GM18951 (cell line): ENCODE results near the gene TEC.
"Not testable (repeated sequence)": the region's sequence is repeated elsewhere in the genome, so short reads cannot be mapped to it uniquely, and the experiment has no call there.

Source experiments
- POLR2A ChIP-seq: IDR thresholded peaks from 4 replicates; pipeline ENCODE4 v1.6.1; 2011; ENCODE audit warnings: mild to moderate bottlenecking; ENCODE audit not compliant: insufficient read length, insufficient read depth; ENCODE audit errors: extremely low read depth
- in situ Hi-C: fragments of 300-500 bp; cut with MboI; formaldehyde crosslinking; loops from one replicate; pipeline ENCODE4 v1.12.0; 2022; ENCODE audit warnings: low sequenced_read_pairs, mixed read lengths, inconsistent platforms; ENCODE audit not compliant: unreplicated experiment

Gene TEC

GRCh38 chr4:48169636-48170035 lies 100.0 kb downstream of the TEC start:
- in situ Hi-C loops, result no loop called here

GRCh38 chr4:48167538-48168263 lies 101.9 kb downstream of the TEC start:
- in situ Hi-C loops, result no loop called here
- no peak for TF ChIP-seq POLR2A

More at GRCh38 chr4:48169636-48170035, 100.0 kb downstream of the TEC start:
- TF ChIP-seq POLR2A, result no peak

- in situ Hi-C loops, result not testable (repeated sequence)
Observed at GRCh38 chr4:48164561-48164960, 105.1 kb downstream of the TEC start.

DNA sequence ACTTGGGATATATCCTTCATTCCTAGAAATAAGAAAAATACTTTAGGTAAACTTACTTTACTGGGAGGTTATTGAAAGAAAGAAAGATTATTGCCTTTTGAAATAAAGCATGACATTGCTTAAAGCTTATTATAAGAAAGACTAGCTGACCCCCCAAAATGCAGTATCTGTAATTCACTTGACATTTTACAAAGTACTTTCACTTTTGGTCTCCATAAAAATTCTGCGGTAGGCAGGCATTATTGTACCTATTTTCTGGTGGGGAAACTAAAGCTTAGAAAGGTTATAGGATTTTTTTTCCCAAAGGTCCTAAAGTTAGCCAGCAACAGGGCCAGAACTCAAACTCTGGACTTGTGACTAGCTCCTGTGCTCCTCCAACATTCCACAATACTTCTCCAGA lies 105.9 kb downstream of the TEC start:
- TF ChIP-seq POLR2A, result no peak
- in situ Hi-C loops, result no loop called here

- TF ChIP-seq POLR2A, result no peak
- in situ Hi-C loops, result no loop called here
Observed at GRCh38 chr4:48162162-48162561, 107.5 kb downstream of the TEC start.

DNA sequence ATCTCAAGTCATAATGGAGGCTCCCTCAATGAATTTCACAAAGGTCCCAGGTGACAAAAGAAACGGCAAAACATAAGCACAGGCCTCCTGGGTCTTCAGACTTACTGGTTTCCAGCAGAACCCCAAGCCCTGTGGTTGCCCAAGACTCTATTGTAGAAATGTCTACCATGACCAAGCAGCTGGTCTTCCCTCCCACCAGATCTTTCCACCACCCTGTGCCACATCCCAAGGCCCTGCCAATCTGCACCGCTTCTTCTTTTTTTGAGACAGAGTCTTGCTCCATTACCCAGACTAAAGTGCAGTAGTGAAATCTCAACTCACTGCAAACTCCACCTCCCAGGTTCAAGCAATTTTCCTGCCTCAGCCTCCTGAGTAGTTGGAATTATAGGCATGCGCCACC lies 112.4 kb downstream of the TEC start:
- no peak for TF ChIP-seq POLR2A
- in situ Hi-C loops, result no loop called here

- TF ChIP-seq POLR2A, result no peak
- in situ Hi-C loops, result no loop called here
Observed at GRCh38 chr4:48156423-48156822, 113.2 kb downstream of the TEC start.

- in situ Hi-C loops, result no loop called here
- TF ChIP-seq POLR2A, result no peak
Observed at GRCh38 chr4:48153791-48154550, 115.7 kb downstream of the TEC start.

- in situ Hi-C loops, result no loop called here
- no peak for TF ChIP-seq POLR2A
Observed at GRCh38 chr4:48152259-48152658, 117.4 kb downstream of the TEC start.

GRCh38 chr4:48149827-48150370 lies 119.7 kb downstream of the TEC start:
- no peak for TF ChIP-seq POLR2A
- in situ Hi-C loops, result no loop called here

DNA sequence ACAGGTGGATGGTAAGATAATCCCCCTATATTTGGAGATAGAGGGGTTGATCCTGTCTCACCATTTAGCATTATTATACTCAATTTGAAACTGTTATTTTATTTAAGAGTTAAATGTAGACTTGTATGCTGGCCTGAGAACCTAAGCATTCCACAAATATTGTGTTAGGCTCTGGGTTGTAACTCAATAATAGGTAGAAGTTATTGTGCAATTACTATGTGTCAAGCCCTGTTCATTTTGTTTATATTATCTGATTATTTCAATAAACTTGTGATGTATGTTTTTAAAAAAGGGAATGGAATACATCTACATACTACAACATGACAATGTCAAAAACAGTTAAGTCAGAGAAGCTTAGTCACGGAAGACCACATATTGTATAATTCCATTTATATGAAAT lies 122.0 kb downstream of the TEC start:
- in situ Hi-C loops, result no loop called here
- no peak for TF ChIP-seq POLR2A

GRCh38 chr4:48141048-48141447 lies 128.6 kb downstream of the TEC start:
- TF ChIP-seq POLR2A, result no peak
- in situ Hi-C loops, result no loop called here

DNA sequence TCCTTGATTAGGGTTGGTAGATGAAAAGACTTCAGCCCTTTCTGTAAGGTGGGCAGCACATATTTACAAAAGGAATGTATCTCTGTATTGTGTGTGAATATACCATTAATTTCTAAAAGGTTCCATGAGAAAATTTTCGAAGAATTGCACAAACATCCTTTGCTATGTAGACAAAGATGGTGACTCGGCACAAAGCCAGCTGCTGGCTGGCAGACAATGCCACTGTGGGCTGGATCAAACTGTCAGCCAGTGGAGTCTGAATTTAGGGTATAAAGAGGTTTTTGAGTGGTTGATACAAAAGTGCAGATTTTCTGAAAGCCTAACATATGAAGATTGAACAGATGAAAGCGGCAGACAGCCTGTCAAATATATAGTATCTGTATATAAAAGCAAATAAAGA lies 129.9 kb downstream of the TEC start:
- no peak for TF ChIP-seq POLR2A
- in situ Hi-C loops, result loop anchor here (10.0 kb wide), 1 partner anchor 415 kb away; no protein-coding TSS in a partner anchor

DNA sequence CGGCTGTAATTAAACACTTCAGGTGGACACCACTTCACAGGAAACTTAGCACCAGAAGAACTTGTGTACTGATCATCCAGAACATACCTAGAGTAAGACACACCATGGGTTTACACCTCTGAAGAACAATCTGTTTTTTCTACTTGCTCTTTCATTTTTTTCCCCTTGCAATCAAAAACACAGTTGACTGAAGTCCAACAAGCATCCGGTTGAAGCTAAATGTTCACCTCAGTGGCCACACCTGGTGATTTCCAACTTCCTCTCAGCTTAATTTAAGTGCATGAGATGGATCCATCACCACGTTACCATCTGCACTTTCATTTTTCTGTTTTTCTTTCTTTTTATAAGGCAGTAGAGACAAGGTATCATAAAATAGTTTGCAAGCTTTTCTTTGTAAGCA lies 130.7 kb downstream of the TEC start:
- in situ Hi-C loops, result loop anchor here (10.0 kb wide), 1 partner anchor 416 kb away; no protein-coding TSS in a partner anchor
- TF ChIP-seq POLR2A, result no peak
